Vagina (tissue), 2 donors: Measurements from ENCODE around the gene ST7.

Experiments used
- CTCF ChIP-seq, 3 experiments: fragments of 450-650 bp in 2 of 3; fragments of 200-600 bp in 1 of 3; sonication (generic) in 1 of 3; IDR thresholded peaks; one replicate each; pipeline ENCODE4 v1.5.1; 2017 to 2019; ENCODE audit warnings: antibody characterized with exemption in 3 of 3, mild to moderate bottlenecking in 2 of 3, moderate library complexity in 2 of 3
- POLR2A ChIP-seq, 2 donors: fragments of 450-650 bp; IDR thresholded peaks; one replicate each; pipeline ENCODE4 v1.6.1; 2017; ENCODE audit warnings: antibody characterized with exemption in 2 of 2, mild to moderate bottlenecking in 2 of 2, moderate library complexity in 2 of 2
- POLR2AphosphoS5 ChIP-seq, 2 donors: sonication (generic); formaldehyde crosslinking; IDR thresholded peaks; one replicate each; pipeline ENCODE4 v1.9.0; 2017; ENCODE audit warnings: antibody characterized with exemption in 2 of 2, mild to moderate bottlenecking in 2 of 2, low read depth in 1 of 2; ENCODE audit not compliant: insufficient read depth in 1 of 2

GRCh38 chr7:116966601-116967000 is 13.3 kb downstream of the ST7 start:
- TF ChIP-seq POLR2AphosphoS5 (IDR thresholded peaks at IDR 0.05; ENCODE audit: insufficient read depth in 1 of 2, low read depth in 1 of 2): no peak
- no peak for TF ChIP-seq POLR2A (IDR thresholded peaks at IDR 0.05)
- TF ChIP-seq CTCF (IDR thresholded peaks at IDR 0.05): no peak
